Sigmoid colon (tissue), 7 donors: ENCODE results near the gene ARHGEF10L. TPM values are rescaled to one million over a fixed set of nuclear protein-coding genes. Genes with fewer than 3 reads are reported as not detected.

Source experiments
- DNase-seq: peaks from one replicate; pipeline ENCODE4 v3.0.0-alpha.2; 2019
- H3K27ac ChIP-seq, 4 donors: fragments of 200-600 bp; sonication (generic); one replicate each; pipeline ENCODE4 v1.5.1; 2016 to 2019; ENCODE audit warnings: mild to moderate bottlenecking in 1 of 4
- H3K27me3 ChIP-seq, 3 donors: fragments of 200-600 bp; sonication (generic); one replicate each; pipeline ENCODE4 v1.5.1; 2019; ENCODE audit warnings: mild to moderate bottlenecking in 1 of 3
- H3K36me3 ChIP-seq, 4 donors: fragments of 200-600 bp; sonication (generic); one replicate each; pipeline ENCODE4 v1.5.1; 2016 to 2019
- H3K4me1 ChIP-seq, 4 donors: fragments of 200-600 bp; sonication (generic); one replicate each; pipeline ENCODE4 v1.5.1; 2017 to 2019
- H3K4me3 ChIP-seq, 4 donors: fragments of 200-600 bp; sonication (generic); one replicate each; pipeline ENCODE4 v1.5.1; 2017 to 2019; ENCODE audit warnings: mild to moderate bottlenecking in 2 of 4, moderate library complexity in 1 of 4
- H3K9me3 ChIP-seq, 4 donors: fragments of 200-600 bp in 3 of 4; sonication (generic) in 3 of 4; one replicate each; pipeline versions ENCODE4 v1.5.1 to v1.6.1; 2013 to 2019
- CTCF ChIP-seq, 4 experiments: fragments of 450-650 bp in 3 of 4; fragments of 200-600 bp in 1 of 4; IDR thresholded peaks; one replicate each; pipeline ENCODE4 v1.5.1; 2016 to 2019; ENCODE audit warnings: antibody characterized with exemption in 4 of 4, mild to moderate bottlenecking in 3 of 4, moderate library complexity in 2 of 4
- EP300 ChIP-seq, 4 donors: sonication (generic); formaldehyde crosslinking; IDR thresholded peaks; one replicate each; pipeline ENCODE4 v1.6.1; 2017; ENCODE audit warnings: antibody characterized with exemption in 4 of 4
- POLR2A ChIP-seq, 2 donors: fragments of 450-650 bp; IDR thresholded peaks; one replicate each; pipeline ENCODE4 v1.6.1; 2016; ENCODE audit warnings: antibody characterized with exemption in 2 of 2, mild to moderate bottlenecking in 2 of 2, moderate library complexity in 2 of 2
- POLR2AphosphoS5 ChIP-seq, 4 donors: sonication (generic); formaldehyde crosslinking; IDR thresholded peaks; one replicate each; pipeline ENCODE4 v1.6.1; 2017; ENCODE audit warnings: antibody characterized with exemption in 4 of 4
- WGBS, 2 donors: extraction: QIAGEN DNeasy Blood & Tissue Kit; methylation state at CpG; one replicate each; pipeline ENCODE4 v1.1.7; 2013; 5-methylcytosine and 5-hydroxymethylcytosine counted together
- intact Hi-C: fragments of 100-400 bp; cut with DNase I; formaldehyde crosslinking; loops from one replicate; pipeline ENCODE4 v1.15.1; 2023
- polyA plus RNA-seq, 3 donors: library from polyadenylated mRNA; stranded (reverse); fragments of 200-250 nt; gene quantifications; one replicate each; pipeline ENCODE4 v1.2.3, GENCODE V29; 2013
- total RNA-seq, 4 donors: library from RNA; depleted of rRNA; stranded (reverse); fragments of >200 nt; gene quantifications; one replicate each; pipeline ENCODE4 v1.1.0, GENCODE V29; 2016
- donor health status: healthy with polysubstance abuse.
- donor health status: Bipolar disorder and iron deficiency.
- donor health status: healthy.

The ARHGEF10L gene
- total and polyA plus RNA-seq, 7 donors: 25.0 to 76.2 (median 33.0) TPM

- DNase-seq: no peak
- 72 to 76% methylated on average over 6 of the region's 6 CpGs for WGBS, 2 donors
- H3K36me3 ChIP-seq: no peaks in the 10 kb centered on the region
- no peak overlapping the region for H3K4me3 ChIP-seq
- no peaks in the 10 kb centered on the region for H3K9me3 ChIP-seq
- H3K4me1 ChIP-seq: peaks cover 0 to 4% (median 3%) of the 10 kb centered on the region in 4 donors
- intact Hi-C loops: no loop called here
- no peak overlapping the region for H3K27ac ChIP-seq
- H3K27me3 ChIP-seq: no peaks in the 10 kb centered on the region
- TF ChIP-seq POLR2A (IDR thresholded peaks at IDR 0.05) (no peak), CTCF (IDR thresholded peaks at IDR 0.05) (no peak), POLR2AphosphoS5 (IDR thresholded peaks at IDR 0.05) (no peak), EP300 (IDR thresholded peaks at IDR 0.05) (no peak)
Observed at GRCh38 chr1:17507915-17508314, 31.6 kb upstream of the ARHGEF10L start.

- no peak for DNase-seq
- H3K4me1 ChIP-seq: no peaks in the 10 kb centered on the region
- H3K9me3 ChIP-seq: no peaks in the 10 kb centered on the region
- intact Hi-C loops: no loop called here
- WGBS, 2 donors: 35 to 43% methylated on average over 8 of the region's 8 CpGs
- H3K36me3 ChIP-seq: no peaks in the 10 kb centered on the region
- H3K27me3 ChIP-seq: no peaks in the 10 kb centered on the region
- no peak overlapping the region for H3K27ac ChIP-seq
- no peak for TF ChIP-seq POLR2AphosphoS5 (IDR thresholded peaks at IDR 0.05)
- TF ChIP-seq CTCF (IDR thresholded peaks at IDR 0.05): no peak
- no peak for TF ChIP-seq EP300 (IDR thresholded peaks at IDR 0.05)
- no peak for TF ChIP-seq POLR2A (IDR thresholded peaks at IDR 0.05)
- no peak overlapping the region for H3K4me3 ChIP-seq
Observed at GRCh38 chr1:17509363-17509762, 30.1 kb upstream of the ARHGEF10L start.

- H3K4me1 ChIP-seq: no peaks in the 10 kb centered on the region
- no peak for TF ChIP-seq POLR2AphosphoS5 (IDR thresholded peaks at IDR 0.05)
- TF ChIP-seq CTCF (IDR thresholded peaks at IDR 0.05): no peak
- no peak for TF ChIP-seq EP300 (IDR thresholded peaks at IDR 0.05)
- TF ChIP-seq POLR2A (IDR thresholded peaks at IDR 0.05): no peak
- no peaks in the 10 kb centered on the region for H3K9me3 ChIP-seq
- 74 to 93% methylated on average over 3 of the region's 3 CpGs for WGBS, 2 donors
- no peak overlapping the region for H3K27ac ChIP-seq
- no peaks in the 10 kb centered on the region for H3K27me3 ChIP-seq
- H3K36me3 ChIP-seq: no peaks in the 10 kb centered on the region
- no peak for DNase-seq
- no peak overlapping the region for H3K4me3 ChIP-seq
- intact Hi-C loops: no loop called here
Observed at GRCh38 chr1:17510138-17510537, 29.4 kb upstream of the ARHGEF10L start.

- DNase-seq: no peak
- no peaks in the 10 kb centered on the region for H3K27me3 ChIP-seq
- no peaks in the 10 kb centered on the region for H3K4me1 ChIP-seq
- intact Hi-C loops: no loop called here
- TF ChIP-seq POLR2A (IDR thresholded peaks at IDR 0.05) (no peak), POLR2AphosphoS5 (IDR thresholded peaks at IDR 0.05) (no peak), EP300 (IDR thresholded peaks at IDR 0.05) (no peak), CTCF (IDR thresholded peaks at IDR 0.05) (no peak)
- no peak overlapping the region for H3K27ac ChIP-seq
- no peak overlapping the region for H3K4me3 ChIP-seq
- H3K36me3 ChIP-seq: no peaks in the 10 kb centered on the region
- H3K9me3 ChIP-seq: no peaks in the 10 kb centered on the region
- 83 to 87% methylated on average over 2 of the region's 2 CpGs for WGBS, 2 donors
Observed at GRCh38 chr1:17511188-17511587, 28.3 kb upstream of the ARHGEF10L start.

DNA sequence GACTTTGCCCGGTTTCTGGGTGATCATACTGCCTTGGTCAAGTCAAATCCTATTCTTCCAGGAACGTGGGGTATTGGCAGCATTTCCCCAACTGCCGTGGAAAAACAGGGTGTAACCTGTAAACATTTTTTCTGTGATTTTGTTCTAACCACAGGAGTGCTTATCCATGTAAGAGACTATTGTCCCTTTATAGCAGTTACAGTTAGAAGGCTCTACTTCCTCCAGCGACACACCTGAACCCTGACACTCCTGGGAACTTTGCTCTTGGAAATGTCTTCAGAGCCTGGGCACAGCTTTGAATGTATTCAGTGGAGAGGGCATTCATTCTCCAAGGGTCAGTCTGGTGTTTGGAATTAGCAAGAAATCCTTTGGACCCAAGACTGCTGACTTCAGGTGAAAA is 26.4 kb upstream of the ARHGEF10L start:
- no peaks in the 10 kb centered on the region for H3K9me3 ChIP-seq
- no peak overlapping the region for H3K4me3 ChIP-seq
- H3K36me3 ChIP-seq: no peaks in the 10 kb centered on the region
- no peak overlapping the region for H3K27ac ChIP-seq
- WGBS, 2 donors: 12 to 64% methylated on average over 4 of the region's 4 CpGs
- intact Hi-C loops: no loop called here
- no peak for DNase-seq
- TF ChIP-seq CTCF (IDR thresholded peaks at IDR 0.05) (no peak), POLR2A (IDR thresholded peaks at IDR 0.05) (peak in 1 of 2 donors; percentile 15)
- H3K4me1 ChIP-seq: no peaks in the 10 kb centered on the region
- no peaks in the 10 kb centered on the region for H3K27me3 ChIP-seq
